HG03159 (cell line): ENCODE results near the gene CYBC1.
"Not testable (repeated sequence)": the region's sequence is repeated elsewhere in the genome, so short reads cannot be mapped to it uniquely, and the experiment has no call there.

Source experiments
- ATAC-seq: cut with Tn5 transposase; IDR thresholded peaks from one replicate; pipeline ENCODE4 v1.9.1; 2021; ENCODE audit warnings: mild to moderate bottlenecking, moderate library complexity; ENCODE audit not compliant: unreplicated experiment

The CYBC1 gene

DNA sequence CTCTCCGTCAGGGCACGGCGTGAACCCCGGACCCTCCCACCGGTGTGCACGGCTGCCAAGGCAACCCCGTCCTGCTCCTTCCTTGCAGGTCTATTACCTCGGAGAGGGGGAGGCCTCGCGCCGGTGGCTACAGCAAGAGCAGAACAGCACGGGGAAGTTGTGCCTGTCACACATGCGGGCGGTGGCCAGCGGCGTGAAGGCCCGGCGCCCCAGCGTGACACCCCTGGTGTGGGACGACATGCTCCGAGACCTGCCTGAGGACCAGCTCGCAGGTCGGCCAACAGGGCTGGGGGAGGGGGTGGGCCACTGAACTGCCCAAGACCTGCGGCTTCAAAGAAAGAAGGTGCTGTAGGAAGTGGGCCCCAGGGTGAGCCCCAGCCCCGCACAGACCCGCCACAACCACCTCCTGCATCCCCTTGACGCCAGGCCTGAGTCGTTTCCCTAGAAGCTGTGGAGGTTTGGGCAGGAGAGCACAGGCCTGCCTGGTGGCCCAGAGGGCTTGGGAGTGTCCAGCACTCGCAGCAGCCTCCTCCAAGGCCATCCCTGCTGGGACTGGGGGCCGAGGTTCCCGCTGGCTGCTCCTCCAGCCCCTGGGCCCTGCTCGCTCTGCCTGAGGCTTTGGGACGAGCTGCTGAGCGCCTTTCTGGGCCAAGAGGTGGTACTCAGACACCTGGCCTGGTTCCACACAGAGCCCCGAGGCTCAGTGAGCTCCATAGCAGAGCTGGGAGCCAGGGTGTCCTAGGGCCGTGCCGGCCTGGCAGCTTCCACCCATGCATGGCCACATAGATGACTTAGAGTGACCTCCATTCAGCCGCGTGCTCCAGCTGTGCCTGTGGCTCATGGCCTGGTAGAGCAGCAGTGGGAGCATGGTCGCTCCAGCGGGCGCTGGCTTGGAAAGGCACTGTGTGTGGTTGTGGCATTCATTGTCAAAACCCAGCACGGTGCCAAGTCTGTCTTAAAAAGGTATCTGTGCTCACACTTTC lies 14.7 kb downstream of the CYBC1 start:
- ATAC-seq: no peak

DNA sequence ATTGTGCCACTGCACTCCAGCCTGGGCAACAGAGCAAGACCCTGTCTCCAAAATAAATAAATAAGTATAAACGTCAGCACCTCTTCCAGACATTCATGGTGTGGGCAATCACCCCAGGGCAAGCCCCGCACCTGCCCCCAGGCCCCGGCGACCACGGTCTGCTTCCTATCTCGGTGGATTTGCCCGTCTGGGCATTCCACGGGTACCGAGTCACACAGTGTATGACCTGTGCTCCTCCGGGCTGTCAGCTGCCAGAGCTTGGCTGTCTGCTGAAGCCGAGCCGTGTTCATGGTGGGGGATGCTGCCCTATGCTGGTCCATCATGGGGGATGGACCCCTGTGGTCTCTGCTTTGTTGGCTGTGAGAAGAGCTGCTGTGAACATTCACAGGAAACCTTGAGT lies 15.4 kb downstream of the CYBC1 start:
- no peak for ATAC-seq

GRCh38 chr17:82434216-82434565 lies 16.4 kb downstream of the CYBC1 start:
- no peak for ATAC-seq

DNA sequence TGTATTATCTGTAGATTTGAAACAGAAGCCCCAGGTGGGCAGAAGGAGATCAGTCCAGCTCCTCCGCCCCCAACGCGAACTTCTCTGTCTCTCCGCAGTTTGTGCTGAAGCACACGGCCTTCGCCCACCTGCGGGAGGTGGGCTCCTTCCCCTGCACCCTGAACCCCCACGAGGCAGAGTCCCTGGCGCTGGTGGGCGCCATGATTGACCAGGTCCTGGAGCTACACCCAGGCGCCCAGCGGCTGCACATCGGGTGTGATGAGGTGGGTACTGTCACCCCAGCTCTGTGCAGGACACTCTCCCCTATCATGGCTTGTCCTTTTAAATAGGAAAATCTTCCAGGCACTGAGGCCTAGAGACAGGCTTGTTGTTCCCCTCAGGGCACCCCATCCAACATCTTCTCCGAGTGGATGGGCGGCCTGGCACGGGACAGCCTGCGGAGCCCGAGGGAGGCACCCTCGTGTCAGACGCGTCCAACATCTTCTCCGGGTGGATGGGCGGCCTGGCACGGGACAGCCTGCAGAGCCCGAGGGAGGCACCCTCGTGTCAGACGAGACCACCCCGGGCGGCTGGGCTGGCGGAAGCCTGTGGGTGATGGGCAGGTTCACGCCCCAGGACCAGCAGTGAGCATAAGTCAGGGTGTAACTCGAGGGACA lies 16.9 kb downstream of the CYBC1 start:
- no peak for ATAC-seq

DNA sequence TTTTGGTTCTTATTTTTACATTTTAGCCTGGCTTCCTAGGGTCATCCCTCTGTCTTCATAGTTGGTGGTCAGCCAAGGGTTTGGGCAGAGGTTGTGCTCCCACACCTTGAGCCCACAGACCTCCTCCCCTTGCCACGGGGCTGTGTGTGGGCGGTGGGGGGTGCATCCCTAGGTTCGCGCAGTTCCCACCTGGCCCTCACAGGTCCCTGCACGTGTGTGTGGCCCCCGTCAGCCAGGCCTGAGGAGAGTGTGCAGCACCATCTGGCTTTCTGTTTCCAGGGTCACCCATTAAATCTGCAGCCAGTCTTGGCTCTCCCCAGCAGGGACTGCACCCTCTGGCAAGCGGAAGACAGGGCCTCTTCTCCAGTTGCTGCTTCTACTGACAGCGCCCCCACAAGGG lies 18.5 kb downstream of the CYBC1 start:
- no peak for ATAC-seq

GRCh38 chr17:82429824-82430223 lies 20.7 kb downstream of the CYBC1 start:
- no peak for ATAC-seq

DNA sequence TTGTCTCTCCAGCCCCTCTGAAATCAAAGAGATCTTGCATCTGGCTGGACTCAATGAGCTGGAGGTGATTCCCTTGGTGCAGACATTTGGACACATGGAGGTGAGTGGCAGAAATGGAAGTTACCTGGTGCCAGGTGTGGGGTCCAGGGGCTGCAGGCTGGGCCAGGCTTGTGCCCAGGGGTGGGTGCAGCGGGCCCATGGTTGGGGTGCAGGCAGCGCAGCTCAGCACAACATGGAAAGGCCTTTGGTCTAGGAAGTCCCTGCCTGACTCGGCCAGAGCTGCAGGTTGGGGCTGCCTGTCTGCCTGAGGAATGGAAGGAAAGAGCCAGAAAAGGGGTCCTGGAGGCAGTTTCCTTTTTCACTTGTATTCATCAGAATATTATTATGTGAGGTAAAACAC lies 22.0 kb downstream of the CYBC1 start:
- no peak for ATAC-seq

DNA sequence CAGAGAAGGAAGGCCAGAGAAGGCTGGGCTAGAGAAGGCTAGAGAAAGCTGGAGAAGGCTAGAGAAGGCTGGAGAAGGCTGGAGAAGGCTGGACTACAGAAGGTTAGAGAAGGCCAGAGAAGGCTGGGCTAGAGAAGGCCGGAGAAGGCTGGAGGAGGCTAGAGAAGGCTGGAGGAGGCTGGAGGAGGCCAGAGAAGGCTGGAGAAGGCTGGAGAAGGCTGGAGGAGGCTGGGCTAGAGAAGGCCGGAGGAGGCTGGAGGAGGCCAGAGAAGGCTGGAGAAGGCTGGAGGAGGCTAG lies 25.7 kb downstream of the CYBC1 start:
- ATAC-seq: no peak

GRCh38 chr17:82424001-82424862 lies 26.3 kb downstream of the CYBC1 start:
- ATAC-seq: no peak

DNA sequence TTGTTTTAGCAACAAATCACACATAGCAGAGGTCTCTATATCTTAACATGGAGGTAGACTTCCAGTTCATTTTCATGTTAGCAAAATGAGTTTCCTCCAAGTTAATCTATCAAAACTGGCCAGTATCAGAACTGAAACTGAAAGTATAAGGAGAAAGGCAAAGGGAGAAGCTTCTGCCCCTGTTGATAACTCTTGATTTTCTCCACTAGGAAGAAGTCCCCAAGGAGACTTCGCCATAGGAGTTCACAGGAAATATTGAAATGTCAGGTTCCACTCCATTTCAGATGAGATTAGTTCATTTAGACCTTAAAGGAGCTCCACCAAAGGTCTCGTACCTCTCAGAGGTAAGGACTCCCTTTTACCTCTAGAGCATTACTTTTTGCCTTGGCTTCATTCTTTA lies 31.0 kb downstream of the CYBC1 start:
- ATAC-seq: no peak

DNA sequence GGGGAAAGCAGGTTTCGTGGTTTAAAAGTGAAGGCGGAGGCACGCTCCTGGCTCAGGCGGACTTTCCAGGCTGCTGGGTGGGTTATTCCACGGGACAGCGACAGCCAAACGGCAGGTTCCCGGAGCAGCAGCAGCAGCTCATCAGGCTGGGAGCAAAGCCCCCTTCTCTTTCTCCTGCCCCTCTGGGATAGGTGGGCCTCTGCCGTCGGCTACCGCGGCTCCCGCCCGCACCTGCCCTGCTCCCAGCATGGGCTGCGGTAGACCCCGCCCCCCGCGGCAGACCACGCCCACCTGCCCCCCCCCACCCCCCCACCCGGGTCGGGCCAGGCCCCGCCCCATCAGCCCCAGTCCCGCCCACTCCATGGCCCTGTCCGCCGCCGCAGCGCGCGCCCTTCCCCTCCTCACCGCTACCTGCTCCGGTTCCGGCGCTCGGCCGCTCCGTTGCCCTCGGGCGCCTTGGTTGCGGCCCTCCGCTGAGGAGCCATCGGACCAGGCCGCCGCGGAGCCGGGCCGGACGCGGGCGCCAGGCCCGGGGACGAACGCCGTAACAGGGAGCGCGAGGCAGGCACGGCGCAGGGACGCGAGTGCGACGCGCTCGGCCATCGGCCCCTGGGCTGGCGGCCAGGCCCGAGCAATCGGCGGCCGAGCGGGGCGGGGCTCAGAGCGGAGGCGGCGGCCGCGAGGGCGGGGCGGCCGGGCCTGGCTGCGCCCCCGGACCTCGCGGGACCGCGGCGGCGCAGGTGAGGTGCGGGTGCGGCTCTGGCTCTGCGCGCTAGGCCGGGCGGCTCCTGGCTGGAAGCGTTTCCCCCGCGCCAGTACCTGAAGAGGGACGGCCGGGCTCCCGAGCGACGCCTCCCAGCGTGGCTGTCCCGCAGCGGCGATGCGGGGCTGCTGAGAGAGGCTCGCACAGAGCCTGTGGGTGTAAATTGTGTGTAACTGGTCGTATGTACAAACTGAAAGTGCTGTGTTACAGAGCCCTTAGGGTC lies 32.3 kb downstream of the CYBC1 start, which contains the start of the genes HEXD and OGFOD3:
Gene HEXD, plus strand, starts transcription at position 347 of the 986 bp plus-strand sequence. CDS start 1,453 bp downstream, outside the sequence.
Gene OGFOD3, minus strand, starts transcription at position 586 of the 986 bp plus-strand sequence. Its CDS starts 101 bp downstream, at position 485.
- ATAC-seq: peak; percentile 84

- no peak for ATAC-seq
These were observed 33.8 kb downstream of the CYBC1 start for GRCh38 chr17:82416771-82417170.

GRCh38 chr17:82416264-82416663 lies 34.3 kb downstream of the CYBC1 start:
- no peak for ATAC-seq

- ATAC-seq: no peak
These were observed 34.8 kb downstream of the CYBC1 start for GRCh38 chr17:82415786-82416185.

DNA sequence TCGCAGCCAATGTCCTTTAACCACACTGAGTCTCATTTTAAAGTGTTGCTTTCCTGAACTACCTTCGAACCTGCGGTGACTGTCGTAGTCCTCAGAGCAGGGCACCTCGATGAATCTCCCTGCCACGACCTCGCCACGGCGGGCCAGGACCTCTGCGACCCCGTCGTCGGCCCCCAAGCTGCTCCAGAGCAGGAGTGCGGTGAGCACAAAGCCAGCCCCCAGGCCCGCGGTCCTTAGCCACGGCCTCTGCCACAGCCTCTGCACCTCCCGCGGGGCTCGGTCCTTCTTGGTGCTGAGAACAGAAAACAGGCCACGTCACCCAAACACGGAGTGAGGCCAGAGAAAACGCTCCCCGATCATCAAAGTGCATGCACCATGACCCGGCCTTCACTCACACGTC lies 35.2 kb downstream of the CYBC1 start:
- no peak for ATAC-seq

DNA sequence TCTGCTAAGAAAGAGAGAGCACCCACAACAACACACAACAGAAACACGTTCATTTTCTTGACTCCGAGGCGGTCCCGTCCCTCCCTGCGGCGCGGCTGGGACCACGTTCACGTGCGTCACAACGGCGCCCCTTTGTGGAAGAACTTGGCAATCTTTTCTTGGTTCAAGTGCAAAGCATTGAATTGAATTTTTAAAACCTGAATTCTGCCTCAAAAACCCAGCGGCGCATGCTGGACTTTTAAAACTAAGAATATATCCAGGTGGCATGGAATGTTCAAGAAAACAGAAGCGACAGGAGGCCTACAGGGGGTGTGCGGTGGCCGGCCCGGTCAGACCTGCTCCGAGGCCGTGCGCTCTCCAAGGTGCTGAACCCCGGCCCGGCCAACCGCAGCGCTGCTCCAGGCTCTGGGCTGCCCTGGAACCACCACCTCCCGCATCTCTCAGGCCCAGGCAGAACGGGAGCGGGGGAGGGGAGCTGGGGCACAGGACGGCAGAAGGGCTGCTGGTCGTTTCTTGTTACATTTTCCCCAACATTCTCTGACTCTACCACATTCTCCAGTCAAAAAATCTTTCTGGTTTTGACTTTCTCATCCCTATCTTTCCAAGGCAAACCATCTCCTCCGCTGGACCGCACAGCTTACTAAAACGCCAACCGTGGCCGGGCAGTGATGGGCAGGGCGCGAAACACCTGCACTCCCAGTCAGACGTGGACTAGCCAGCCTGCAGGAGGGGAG lies 35.8 kb downstream of the CYBC1 start:
- ATAC-seq: no peak

- no peak for ATAC-seq
These were observed 37.7 kb downstream of the CYBC1 start for GRCh38 chr17:82412535-82413520.

DNA sequence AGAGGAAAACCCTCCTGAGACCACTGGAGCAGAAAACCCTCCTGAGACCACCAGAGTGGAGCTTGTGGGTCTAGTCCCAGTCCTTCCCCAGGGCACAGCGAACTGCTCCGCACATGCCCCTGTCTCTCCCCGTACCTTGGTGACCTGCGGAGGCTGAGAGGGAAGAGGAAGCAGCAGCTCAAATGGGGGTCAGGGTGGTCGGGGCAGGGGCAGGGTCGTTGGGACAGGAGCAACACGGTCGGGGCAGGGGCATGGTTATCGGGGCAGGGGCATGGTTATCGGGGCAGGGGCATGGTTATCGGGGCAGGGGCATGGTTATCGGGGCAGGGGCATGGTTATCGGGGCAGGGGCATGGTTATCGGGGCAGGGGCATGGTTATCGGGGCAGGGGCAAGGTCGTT lies 38.5 kb downstream of the CYBC1 start:
- not testable (repeated sequence) for ATAC-seq
